Measurements from ENCODE around the gene SPACA7.

Gene SPACA7

DNA sequence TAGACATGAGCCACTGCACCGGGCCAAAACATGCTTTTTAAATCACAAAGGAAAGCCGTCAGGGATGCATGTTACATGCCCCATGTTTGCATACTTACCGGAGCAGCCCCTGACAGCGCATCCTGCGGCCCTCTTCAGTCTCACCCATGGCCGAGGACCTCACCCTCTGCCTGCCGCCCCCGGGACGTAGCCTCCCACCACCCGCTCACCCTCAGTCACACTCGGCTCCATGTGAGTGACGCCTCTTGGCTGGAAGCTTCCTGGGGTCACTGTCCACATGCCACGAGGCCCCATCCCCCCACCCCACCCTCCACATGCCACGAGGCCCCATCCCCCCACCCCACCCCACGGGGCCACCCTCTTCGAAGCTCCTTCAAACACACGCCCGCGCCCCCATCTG, 46.1 kb upstream of the SPACA7 start:
- TF ChIP-seq FOXP2 (optimal IDR thresholded peaks at IDR 0.05; ENCODE audit: borderline replicate concordance, extremely low read depth, extremely low read length, insufficient read depth) (no peak), POLR2AphosphoS5 (IDR thresholded peaks at IDR 0.05; ENCODE audit: low read depth, low read length) (no peak), TAF1 (IDR thresholded peaks at IDR 0.05; ENCODE audit: borderline replicate concordance, insufficient read depth, low read length) (no peak), REST (IDR thresholded peaks at IDR 0.05; ENCODE audit: insufficient read depth in 1 of 2, low read depth in 2 of 2, low read length in 2 of 2) (no peak), SIN3A (IDR thresholded peaks at IDR 0.05; ENCODE audit: borderline replicate concordance, insufficient read depth, low read length) (no peak)

DNA sequence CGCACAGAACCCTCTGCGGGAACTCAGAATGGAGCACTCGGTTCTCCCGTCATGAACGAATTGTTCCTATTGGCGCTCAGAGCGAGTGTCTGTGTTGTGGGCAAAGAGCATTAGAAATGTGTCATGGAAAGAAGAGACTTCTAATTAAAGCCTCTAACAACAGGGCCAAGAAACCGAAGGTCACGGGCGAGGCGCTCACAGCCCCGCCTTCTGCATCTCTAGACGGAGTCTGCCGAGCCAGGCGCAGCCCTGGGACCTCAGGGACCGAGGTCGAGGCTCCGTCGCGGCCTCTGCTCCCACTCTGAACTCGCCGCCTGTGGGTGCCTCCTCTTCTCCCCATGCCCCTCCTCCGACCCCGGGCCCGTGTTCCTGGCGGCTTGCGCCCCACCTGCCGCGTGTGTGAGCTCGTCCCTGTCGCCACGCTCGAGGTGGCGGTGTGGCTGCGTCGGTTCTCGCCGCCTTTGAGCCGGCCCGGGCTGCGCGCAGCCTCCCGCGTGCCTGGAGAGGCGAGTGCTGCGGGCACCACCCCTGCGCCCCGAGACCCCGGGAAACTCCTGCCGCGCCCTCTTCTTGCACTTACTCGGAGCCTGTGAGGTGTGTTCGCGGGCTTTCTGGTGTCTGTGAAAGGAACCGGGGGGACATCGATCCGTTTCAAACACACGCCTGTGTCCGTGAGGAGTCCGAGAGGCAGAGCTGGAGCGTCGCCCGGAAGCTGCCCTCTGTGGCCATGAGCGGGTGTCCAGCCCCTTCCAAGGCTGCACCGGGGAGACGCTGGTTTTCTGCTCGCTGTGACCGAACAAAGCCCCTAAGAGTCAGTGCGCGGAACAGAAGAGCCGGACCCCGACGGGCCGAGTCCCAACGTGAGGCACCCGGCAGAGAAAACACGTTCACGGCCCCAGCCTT, 45.4 kb upstream of the SPACA7 start:
- TF ChIP-seq SIN3A (IDR thresholded peaks at IDR 0.05; ENCODE audit: borderline replicate concordance, insufficient read depth, low read length) (no peak), REST (IDR thresholded peaks at IDR 0.05; ENCODE audit: insufficient read depth in 1 of 2, low read depth in 2 of 2, low read length in 2 of 2) (no peak), FOXP2 (optimal IDR thresholded peaks at IDR 0.05; ENCODE audit: borderline replicate concordance, extremely low read depth, extremely low read length, insufficient read depth) (no peak), POLR2AphosphoS5 (IDR thresholded peaks at IDR 0.05; ENCODE audit: low read depth, low read length) (no peak), TAF1 (IDR thresholded peaks at IDR 0.05; ENCODE audit: borderline replicate concordance, insufficient read depth, low read length) (no peak)

- TF ChIP-seq POLR2AphosphoS5 (IDR thresholded peaks at IDR 0.05; ENCODE audit: low read depth, low read length) = no peak
- TF ChIP-seq FOXP2 (optimal IDR thresholded peaks at IDR 0.05; ENCODE audit: borderline replicate concordance, extremely low read depth, extremely low read length, insufficient read depth) = no peak
- no peak for TF ChIP-seq TAF1 (IDR thresholded peaks at IDR 0.05; ENCODE audit: borderline replicate concordance, insufficient read depth, low read length)
- TF ChIP-seq REST (IDR thresholded peaks at IDR 0.05; ENCODE audit: insufficient read depth in 1 of 2, low read depth in 2 of 2, low read length in 2 of 2) = no peak
- TF ChIP-seq SIN3A (IDR thresholded peaks at IDR 0.05; ENCODE audit: borderline replicate concordance, insufficient read depth, low read length) = no peak
Measured at GRCh38 chr13:112331675-112332074, 44.5 kb upstream of the SPACA7 start.

GRCh38 chr13:112332727-112333126, 43.4 kb upstream of the SPACA7 start:
- TF ChIP-seq REST (IDR thresholded peaks at IDR 0.05; ENCODE audit: insufficient read depth in 1 of 2, low read depth in 2 of 2, low read length in 2 of 2) (no peak), TAF1 (IDR thresholded peaks at IDR 0.05; ENCODE audit: borderline replicate concordance, insufficient read depth, low read length) (no peak), SIN3A (IDR thresholded peaks at IDR 0.05; ENCODE audit: borderline replicate concordance, insufficient read depth, low read length) (no peak), FOXP2 (optimal IDR thresholded peaks at IDR 0.05; ENCODE audit: borderline replicate concordance, extremely low read depth, extremely low read length, insufficient read depth) (no peak), POLR2AphosphoS5 (IDR thresholded peaks at IDR 0.05; ENCODE audit: low read depth, low read length) (no peak)

Measured in PFSK-1 (cell line).